HG02623 (cell line): Measurements from ENCODE around the gene FN3KRP.

Source experiments
- ATAC-seq: cut with Tn5 transposase; IDR thresholded peaks from one replicate; pipeline ENCODE4 v1.9.1; 2021; ENCODE audit warnings: moderate library complexity; ENCODE audit not compliant: unreplicated experiment

FN3KRP gene

GRCh38 chr17:82705756-82706155 lies 10.8 kb upstream of the FN3KRP start:
- no peak for ATAC-seq

- ATAC-seq: no peak
These were observed 7.4 kb upstream of the FN3KRP start for GRCh38 chr17:82709024-82709675.

DNA sequence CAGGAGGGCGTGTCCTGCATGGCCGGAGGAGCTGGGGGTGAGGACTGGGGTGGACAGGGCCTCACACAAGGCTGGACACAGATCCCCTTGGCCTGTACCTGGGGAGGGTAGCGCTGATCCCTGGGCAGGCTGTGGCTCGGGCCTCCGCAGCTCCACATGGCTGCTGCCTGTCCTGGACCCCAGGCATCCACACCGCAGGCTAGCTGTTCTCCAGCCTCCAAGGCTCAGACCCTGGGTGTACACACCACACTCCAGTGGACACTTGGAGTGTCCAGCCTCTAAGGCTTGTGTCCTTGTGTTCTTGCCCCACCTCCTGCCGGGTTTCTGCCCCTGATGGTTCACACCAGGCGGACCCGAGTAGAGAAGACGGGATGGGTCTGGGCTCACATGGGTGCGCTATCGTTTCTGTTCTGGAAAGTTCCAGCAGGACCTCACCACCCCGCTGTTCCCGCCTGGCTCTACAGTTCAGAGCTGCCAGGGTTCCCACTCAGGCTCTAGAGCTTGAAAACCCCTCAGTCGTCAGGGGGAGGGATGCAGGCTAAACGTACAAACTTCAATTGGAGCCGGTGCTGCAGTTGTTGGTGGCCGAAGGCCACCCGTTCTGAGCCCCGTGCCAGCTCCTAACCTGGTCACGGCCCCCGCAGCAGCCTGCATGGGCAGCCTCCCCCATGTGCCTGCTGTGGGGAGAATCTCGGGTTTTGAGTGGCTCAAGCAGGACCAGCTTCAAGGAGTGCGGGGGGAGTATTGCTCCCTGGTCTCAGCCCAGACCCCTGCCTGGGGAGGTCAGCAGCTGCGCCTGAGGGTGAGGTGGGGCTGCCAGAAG lies 6.6 kb upstream of the FN3KRP start:
- ATAC-seq: no peak

GRCh38 chr17:82710499-82711232 lies 5.8 kb upstream of the FN3KRP start:
- no peak for ATAC-seq

- ATAC-seq: no peak
These were observed 3.3 kb upstream of the FN3KRP start for GRCh38 chr17:82713071-82713723.

- no peak for ATAC-seq
These were observed 2.6 kb downstream of the FN3KRP start for GRCh38 chr17:82718986-82719685.

- no peak for ATAC-seq
These were observed 3.7 kb downstream of the FN3KRP start for GRCh38 chr17:82720204-82720603.

- ATAC-seq: no peak
These were observed 6.0 kb downstream of the FN3KRP start for GRCh38 chr17:82722341-82723013.

DNA sequence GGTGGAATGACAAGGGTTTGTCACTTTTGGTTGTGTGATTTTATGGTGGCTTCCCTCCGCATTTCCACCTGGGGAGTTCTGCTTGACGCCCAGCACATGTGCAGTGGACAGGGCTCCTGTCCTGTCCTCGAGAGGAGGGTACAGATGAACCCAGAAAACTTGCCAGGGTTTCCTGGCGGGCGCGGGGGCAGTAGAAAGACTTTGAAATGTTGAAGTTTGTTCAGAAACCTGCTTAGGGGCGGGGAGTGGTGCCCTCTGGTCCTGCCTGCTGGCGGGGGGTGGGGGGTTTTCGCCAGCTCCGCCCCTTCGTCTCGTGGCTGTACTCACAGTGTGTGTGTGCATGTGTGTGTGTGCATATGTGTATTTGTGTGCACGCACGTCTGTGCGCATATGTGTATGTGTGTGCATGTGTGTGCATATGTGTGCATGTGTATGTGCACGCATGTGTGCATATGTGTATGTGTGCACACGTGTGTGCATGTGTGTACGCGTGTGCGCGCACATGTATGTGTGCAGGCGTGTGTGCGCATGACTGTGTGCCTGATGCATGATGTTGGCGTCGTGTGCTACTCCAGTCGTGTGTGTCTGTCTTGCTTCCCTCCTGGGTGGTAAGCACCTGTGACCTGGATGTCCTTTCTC lies 6.8 kb downstream of the FN3KRP start:
- no peak for ATAC-seq

GRCh38 chr17:82726427-82726826 lies 9.9 kb downstream of the FN3KRP start:
- ATAC-seq: no peak

GRCh38 chr17:82729479-82730260 lies 13.2 kb downstream of the FN3KRP start:
- ATAC-seq: no peak

GRCh38 chr17:82732118-82732743 lies 15.7 kb downstream of the FN3KRP start:
- ATAC-seq: no peak

DNA sequence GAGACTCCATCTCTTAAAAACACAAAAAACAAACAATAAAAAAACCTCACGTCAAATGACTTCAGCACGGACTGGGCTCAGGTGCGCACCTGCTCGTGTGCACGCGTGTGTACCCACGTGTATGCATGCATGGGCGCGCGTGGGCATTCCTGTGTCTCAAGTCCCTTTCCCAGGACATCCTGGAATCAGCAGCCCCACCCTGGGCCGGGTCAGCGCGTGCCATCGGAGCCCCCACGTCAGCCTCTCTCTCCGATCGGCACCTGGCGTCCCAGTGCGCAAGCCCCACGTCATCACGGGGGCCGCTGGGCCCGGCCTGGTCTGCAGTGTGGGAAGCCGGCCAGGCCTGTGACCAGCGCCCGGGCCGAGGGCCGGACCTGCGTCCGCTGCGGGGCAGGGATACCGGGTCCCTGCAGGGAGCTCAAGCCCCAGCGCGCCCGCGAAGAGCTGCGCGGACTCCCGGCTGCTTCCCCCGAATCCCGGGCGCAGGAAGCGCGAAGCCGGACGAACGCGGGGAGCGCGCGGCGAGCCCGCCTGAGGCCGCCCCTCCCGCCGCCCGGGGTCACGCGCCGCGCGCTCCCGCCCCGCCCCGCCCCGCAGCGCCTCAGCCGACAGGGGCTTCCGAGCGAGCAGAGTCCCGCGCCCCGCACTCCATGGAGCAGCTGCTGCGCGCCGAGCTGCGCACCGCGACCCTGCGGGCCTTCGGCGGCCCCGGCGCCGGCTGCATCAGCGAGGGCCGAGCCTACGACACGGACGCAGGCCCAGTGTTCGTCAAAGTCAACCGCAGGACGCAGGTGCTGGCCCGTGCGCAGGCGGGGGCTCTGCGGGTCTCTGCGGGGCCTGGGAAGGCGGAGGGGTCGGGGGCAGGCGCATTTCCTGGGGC lies 18.7 kb downstream of the FN3KRP start, which contains the start of gene FN3K:
Gene FN3K (plus strand): TSS at position 629 of the 880 bp plus-strand sequence. CDS start 22 bp downstream, at position 651.
- ATAC-seq: no peak

GRCh38 chr17:82736511-82737185 lies 20.1 kb downstream of the FN3KRP start:
- no peak for ATAC-seq

- no peak for ATAC-seq
These were observed 21.7 kb downstream of the FN3KRP start for GRCh38 chr17:82737967-82738877.
